Naive B cell (primary cell): ENCODE results near the gene CDYL2. TPM values are rescaled to one million over a fixed set of nuclear protein-coding genes. Genes with fewer than 3 reads are reported as not detected.
"Not testable (repeated sequence)": the region's sequence is repeated elsewhere in the genome, so short reads cannot be mapped to it uniquely, and the experiment has no call there.

Experiments used
- ATAC-seq, 2 donors: fragments of 150-1000 bp; cut with Tn5 transposase; 2 replicates each; pipeline ENCODE4 v1.10.0; 2021; ENCODE audit warnings: low read depth in 2 of 2, mild to moderate bottlenecking in 2 of 2, moderate library complexity in 2 of 2
- DNase-seq: peaks from one replicate; pipeline ENCODE4 v3.0.0; 2022
- H3K27ac Mint-ChIP-seq, 6 donors: one replicate each; pipeline ENCODE4 v1.8.0; 2020 to 2022; ENCODE audit warnings: mild to moderate bottlenecking in 6 of 6, mixed read lengths in 6 of 6, moderate library complexity in 5 of 6, inconsistent platforms in 2 of 6
- H3K27me3 Mint-ChIP-seq, 3 donors: one replicate each; pipeline ENCODE4 v1.8.0; 2021 to 2022; ENCODE audit warnings: mixed read lengths in 3 of 3, mild to moderate bottlenecking in 1 of 3
- H3K36me3 Mint-ChIP-seq, 2 donors: one replicate each; pipeline ENCODE4 v1.8.0; 2020 to 2022; ENCODE audit warnings: mixed read lengths in 2 of 2, inconsistent platforms in 1 of 2, mild to moderate bottlenecking in 1 of 2
- H3K4me1 Mint-ChIP-seq, 3 donors: one replicate each; pipeline ENCODE4 v1.8.0; 2020 to 2022; ENCODE audit warnings: mixed read lengths in 3 of 3, inconsistent platforms in 1 of 3, mild to moderate bottlenecking in 1 of 3, moderate library complexity in 1 of 3
- H3K4me3 Mint-ChIP-seq, 8 donors: one replicate each; pipeline ENCODE4 v1.8.0; 2020 to 2022; ENCODE audit warnings: mild to moderate bottlenecking in 8 of 8, mixed read lengths in 8 of 8, moderate library complexity in 8 of 8, inconsistent platforms in 2 of 8
- H3K9me3 Mint-ChIP-seq, 7 donors: one replicate each; pipeline ENCODE4 v1.8.0; 2020 to 2022; ENCODE audit warnings: mixed read lengths in 7 of 7, mild to moderate bottlenecking in 5 of 7, inconsistent platforms in 2 of 7, moderate library complexity in 1 of 7
- polyA plus RNA-seq, 6 donors: library from polyadenylated mRNA; unstranded; fragments of 300-500 nt; fragmentation: Illumina TruSeq; gene quantifications; one replicate each; pipeline ENCODE4 v1.2.3, GENCODE V29; 2021; ENCODE audit warnings: low read depth in 6 of 6

Gene CDYL2
- polyA plus RNA-seq, 6 donors from 2014 or later, result 0.03 to 0.13 TPM; not detected in 4

- ATAC-seq, result peak; percentile 58 to 70
- peak overlapping the region in 2 of 8 donors; percentile 6 to 49 for H3K4me3 Mint-ChIP-seq
- not testable (repeated sequence) for H3K36me3 Mint-ChIP-seq, DNase-seq, H3K27ac Mint-ChIP-seq, H3K27me3 Mint-ChIP-seq
- H3K4me1 Mint-ChIP-seq, result peaks cover 13 to 26% (median 14%) of the 10 kb centered on the region in 3 donors
- H3K9me3 Mint-ChIP-seq, result peaks cover 0 to 46% (median 7%) of the 10 kb centered on the region in 7 donors
Observed at GRCh38 chr16:80650281-80650680, 154.1 kb downstream of the CDYL2 start.

DNA sequence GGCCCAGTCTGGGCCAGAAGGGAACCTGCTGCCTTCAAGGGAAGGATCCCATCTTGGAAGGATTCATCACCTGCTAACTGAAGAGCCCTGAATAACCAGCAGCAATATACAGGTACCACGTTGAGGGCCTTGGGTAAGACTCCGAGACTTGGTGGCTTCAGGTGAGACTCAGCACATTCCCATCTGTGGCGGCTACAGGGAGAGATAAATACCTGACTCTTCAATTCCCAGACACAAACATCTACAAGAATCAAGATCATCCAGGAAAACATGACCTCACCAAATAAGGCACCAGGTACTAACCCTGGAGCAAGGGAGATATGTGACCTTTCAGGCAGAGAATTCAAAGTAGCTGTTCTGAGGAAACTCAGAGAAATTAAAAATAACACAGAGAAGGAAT, 164.1 kb downstream of the CDYL2 start:
- Mint-ChIP-seq H3K4me1 (peaks cover 0 to 3% (median 0%) of the 10 kb centered on the region in 3 donors), H3K4me3 (no peak overlapping the region), H3K36me3 (peaks cover 0 to 12% of the 10 kb centered on the region in 2 donors), H3K27ac (no peak overlapping the region), H3K27me3 (peaks cover 0 to 6% (median 5%) of the 10 kb centered on the region in 3 donors), H3K9me3 (peaks cover 10 to 36% (median 15%) of the 10 kb centered on the region in 7 donors)
- ATAC-seq (no peak), DNase-seq (no peak)

GRCh38 chr16:80639636-80640035, 164.8 kb downstream of the CDYL2 start:
- no peak for DNase-seq
- H3K4me3 Mint-ChIP-seq, result peak overlapping the region in 1 of 8 donors; percentile 43
- no peak for ATAC-seq
- H3K9me3 Mint-ChIP-seq, result peaks cover 12 to 39% (median 16%) of the 10 kb centered on the region in 7 donors
- peaks cover 0 to 16% of the 10 kb centered on the region in 2 donors for H3K36me3 Mint-ChIP-seq
- H3K27ac Mint-ChIP-seq, result peak overlapping the region in 1 of 6 donors; percentile 16
- peaks cover 0 to 3% (median 0%) of the 10 kb centered on the region in 3 donors for H3K4me1 Mint-ChIP-seq
- peaks cover 0 to 6% (median 5%) of the 10 kb centered on the region in 3 donors for H3K27me3 Mint-ChIP-seq

DNA sequence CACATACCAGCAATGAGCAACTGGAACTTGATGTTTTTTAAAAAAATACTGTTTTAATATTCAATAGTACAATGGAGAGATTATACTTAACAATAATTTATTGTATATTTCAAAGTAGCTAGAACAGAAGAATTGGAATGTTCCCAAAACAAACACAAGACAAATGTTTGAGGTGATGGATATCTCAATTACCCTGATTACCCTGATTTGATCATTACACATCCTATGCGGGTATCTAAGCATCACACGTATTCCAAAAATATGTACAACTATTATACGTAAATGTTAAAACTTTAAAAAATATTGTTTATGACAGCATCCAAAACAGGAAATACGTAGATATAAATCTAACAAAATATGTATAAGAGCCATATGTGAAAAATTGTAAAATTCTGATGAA, 166.8 kb downstream of the CDYL2 start:
- peaks cover 0 to 3% (median 0%) of the 10 kb centered on the region in 3 donors for H3K4me1 Mint-ChIP-seq
- peaks cover 8 to 39% (median 16%) of the 10 kb centered on the region in 7 donors for H3K9me3 Mint-ChIP-seq
- H3K36me3 Mint-ChIP-seq, result peaks cover 0 to 7% of the 10 kb centered on the region in 2 donors
- no peak overlapping the region for H3K27ac Mint-ChIP-seq
- ATAC-seq, result no peak
- no peak overlapping the region for H3K4me3 Mint-ChIP-seq
- DNase-seq, result no peak
- H3K27me3 Mint-ChIP-seq, result peaks cover 0 to 6% (median 0%) of the 10 kb centered on the region in 3 donors

- Mint-ChIP-seq H3K27ac (no peak overlapping the region), H3K4me1 (no peaks in the 10 kb centered on the region), H3K4me3 (no peak overlapping the region), H3K36me3 (peaks cover 0 to 7% of the 10 kb centered on the region in 2 donors), H3K27me3 (no peaks in the 10 kb centered on the region), H3K9me3 (peaks cover 7 to 37% (median 18%) of the 10 kb centered on the region in 7 donors)
- DNase-seq, result no peak
- ATAC-seq, result no peak
Observed at GRCh38 chr16:80631581-80631980, 172.8 kb downstream of the CDYL2 start.

DNA sequence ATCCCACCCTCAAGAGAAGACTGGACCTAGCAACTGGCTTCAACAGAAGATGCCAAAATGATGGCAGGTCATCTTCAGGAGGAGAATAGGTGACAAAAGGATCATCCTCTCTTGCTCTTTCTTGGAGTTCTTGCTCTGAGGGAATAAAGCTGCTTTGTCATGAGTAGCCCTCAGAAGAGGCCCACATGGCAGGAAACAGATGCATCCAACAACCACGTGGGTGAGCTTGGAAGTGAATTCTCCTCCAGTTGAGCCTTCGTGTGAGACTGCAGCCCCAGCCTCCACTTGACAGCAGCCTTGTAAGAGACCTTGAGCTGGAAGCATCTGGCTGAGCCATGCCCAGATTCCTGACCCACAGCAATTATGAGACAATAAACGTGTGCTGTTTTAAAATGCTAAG, 176.1 kb downstream of the CDYL2 start:
- Mint-ChIP-seq H3K4me3 (no peak overlapping the region), H3K9me3 (peaks cover 2 to 27% (median 7%) of the 10 kb centered on the region in 7 donors), H3K27me3 (peaks cover 0 to 5% (median 0%) of the 10 kb centered on the region in 3 donors), H3K4me1 (no peaks in the 10 kb centered on the region), H3K27ac (no peak overlapping the region), H3K36me3 (no peaks in the 10 kb centered on the region)
- DNase-seq (no peak), ATAC-seq (no peak)

GRCh38 chr16:80627108-80627507, 177.3 kb downstream of the CDYL2 start:
- H3K4me1 Mint-ChIP-seq, result no peaks in the 10 kb centered on the region
- ATAC-seq, result no peak
- H3K36me3 Mint-ChIP-seq, result no peaks in the 10 kb centered on the region
- no peak overlapping the region for H3K4me3 Mint-ChIP-seq
- DNase-seq, result no peak
- no peak overlapping the region for H3K27ac Mint-ChIP-seq
- H3K9me3 Mint-ChIP-seq, result peaks cover 2 to 27% (median 11%) of the 10 kb centered on the region in 7 donors
- H3K27me3 Mint-ChIP-seq, result peaks cover 0 to 5% (median 0%) of the 10 kb centered on the region in 3 donors

- DNase-seq (no peak), ATAC-seq (no peak)
- Mint-ChIP-seq H3K4me1 (no peaks in the 10 kb centered on the region), H3K27ac (no peak overlapping the region), H3K36me3 (no peaks in the 10 kb centered on the region), H3K4me3 (no peak overlapping the region), H3K27me3 (peaks cover 0 to 9% (median 0%) of the 10 kb centered on the region in 3 donors), H3K9me3 (peaks cover 2 to 25% (median 9%) of the 10 kb centered on the region in 7 donors)
Observed at GRCh38 chr16:80623376-80623775, 181.0 kb downstream of the CDYL2 start.

DNA sequence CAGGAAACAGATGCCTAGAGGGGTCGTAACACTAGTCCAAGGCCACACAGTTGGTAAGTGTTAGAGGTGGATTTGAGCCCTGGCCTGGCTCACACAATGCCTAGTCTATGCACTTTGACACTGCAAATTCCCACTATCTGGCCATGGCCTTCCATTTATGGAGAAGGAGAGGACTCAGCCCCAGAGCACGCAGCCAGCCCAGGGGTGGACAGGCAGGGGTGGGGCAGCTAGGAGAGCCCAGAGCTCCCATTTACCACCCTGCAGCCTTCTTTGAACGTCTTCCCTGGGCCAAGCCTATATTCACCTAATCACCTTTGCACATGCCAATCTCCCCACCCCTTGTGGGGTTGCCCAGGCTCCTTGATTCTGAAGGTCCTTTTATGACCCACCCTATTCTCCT, 182.4 kb downstream of the CDYL2 start:
- peak overlapping the region in 1 of 8 donors; percentile 41 for H3K4me3 Mint-ChIP-seq
- no peaks in the 10 kb centered on the region for H3K4me1 Mint-ChIP-seq
- ATAC-seq, result no peak
- peaks cover 0 to 9% (median 0%) of the 10 kb centered on the region in 3 donors for H3K27me3 Mint-ChIP-seq
- no peak overlapping the region for H3K27ac Mint-ChIP-seq
- H3K9me3 Mint-ChIP-seq, result peaks cover 0 to 19% (median 7%) of the 10 kb centered on the region in 7 donors
- no peak for DNase-seq
- no peaks in the 10 kb centered on the region for H3K36me3 Mint-ChIP-seq

DNA sequence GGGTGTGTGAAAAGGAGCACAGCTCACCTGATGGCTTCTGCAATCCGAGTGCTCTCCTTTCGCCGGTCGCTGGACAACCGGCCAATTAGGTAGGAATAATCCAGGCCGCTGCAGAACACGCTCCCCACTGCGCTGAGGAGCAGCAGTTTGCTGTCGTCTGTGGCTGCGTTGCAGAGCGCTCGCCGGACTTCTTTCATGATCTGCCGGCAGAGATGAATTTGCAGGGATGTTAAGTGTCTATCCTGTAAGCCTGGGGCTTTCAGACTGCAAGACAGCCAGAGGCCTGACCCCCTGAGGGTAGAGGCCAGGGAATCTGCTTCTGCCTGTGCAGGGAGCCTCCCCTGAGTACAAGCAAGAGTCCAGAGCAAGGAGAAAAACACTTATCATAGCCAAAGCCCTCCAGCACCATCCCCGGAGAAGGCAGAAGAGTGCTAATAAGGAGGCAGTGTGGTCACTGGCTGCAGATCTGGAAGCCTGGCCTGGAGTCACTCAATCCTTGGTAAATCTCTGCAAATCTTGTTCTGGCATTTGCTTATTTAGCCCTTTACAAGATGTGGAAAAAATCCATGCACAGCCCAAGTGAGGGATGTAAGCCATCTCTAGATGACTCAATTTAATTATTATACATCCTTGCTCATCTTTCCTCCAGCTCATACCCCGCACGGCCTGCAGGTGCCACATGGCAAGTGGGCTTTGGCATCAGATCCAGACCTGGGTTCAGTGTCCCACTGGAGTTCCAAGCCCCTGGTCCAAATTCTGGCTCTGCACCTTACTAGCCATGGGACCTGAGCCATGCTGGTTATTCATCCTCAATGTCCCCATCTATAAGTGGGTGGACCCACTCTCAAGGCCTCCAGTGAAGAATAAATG, 183.4 kb downstream of the CDYL2 start:
- peaks cover 0 to 19% (median 5%) of the 10 kb centered on the region in 7 donors for H3K9me3 Mint-ChIP-seq
- H3K4me3 Mint-ChIP-seq, result no peak overlapping the region
- peak overlapping the region in 1 of 6 donors; percentile 32 for H3K27ac Mint-ChIP-seq
- DNase-seq, result no peak
- no peaks in the 10 kb centered on the region for H3K36me3 Mint-ChIP-seq
- H3K27me3 Mint-ChIP-seq, result peaks cover 0 to 9% (median 0%) of the 10 kb centered on the region in 3 donors
- no peaks in the 10 kb centered on the region for H3K4me1 Mint-ChIP-seq
- no peak for ATAC-seq

- H3K4me3 Mint-ChIP-seq, result no peak overlapping the region
- no peaks in the 10 kb centered on the region for H3K36me3 Mint-ChIP-seq
- peaks cover 0 to 14% (median 5%) of the 10 kb centered on the region in 7 donors for H3K9me3 Mint-ChIP-seq
- DNase-seq, result no peak
- no peak overlapping the region for H3K27ac Mint-ChIP-seq
- H3K4me1 Mint-ChIP-seq, result no peaks in the 10 kb centered on the region
- peaks cover 0 to 9% (median 0%) of the 10 kb centered on the region in 3 donors for H3K27me3 Mint-ChIP-seq
- no peak for ATAC-seq
Observed at GRCh38 chr16:80619824-80620223, 184.6 kb downstream of the CDYL2 start.

DNA sequence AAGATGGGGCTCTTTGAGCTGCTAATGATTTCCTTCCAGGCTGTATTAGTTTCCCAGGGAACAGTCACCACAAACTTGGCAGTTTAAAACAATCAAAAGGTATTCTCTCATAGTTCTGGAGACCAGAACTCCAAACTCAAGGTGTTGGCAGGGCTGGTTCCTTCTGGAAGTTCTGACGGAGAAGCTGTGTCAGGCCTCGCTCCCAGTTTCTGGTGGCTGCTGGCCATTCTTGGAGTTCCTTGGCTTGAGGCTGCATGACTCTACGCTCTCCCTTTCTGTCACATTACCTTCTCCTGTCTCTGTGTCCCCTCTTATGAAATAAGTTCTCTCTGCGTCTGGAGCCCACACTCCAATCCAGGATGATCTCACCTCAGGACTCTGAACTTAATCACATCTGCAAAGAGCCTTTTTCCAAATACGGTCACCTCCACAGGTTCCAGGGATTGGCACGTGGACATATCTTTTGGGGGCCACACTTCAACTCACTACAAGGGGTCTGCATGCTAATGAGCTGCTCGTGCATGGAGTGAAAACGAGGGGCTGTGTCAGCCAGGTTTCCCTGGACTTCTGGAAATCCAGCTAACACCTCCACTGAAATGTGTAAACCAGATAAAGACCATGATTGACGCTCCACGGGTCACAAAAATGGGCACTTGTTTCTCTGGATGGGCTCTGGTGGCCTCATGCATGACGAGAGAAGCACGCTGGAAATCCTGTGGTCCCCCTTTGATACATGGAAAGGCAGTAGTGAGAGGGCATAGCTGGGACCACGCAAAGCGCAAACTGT, 185.3 kb downstream of the CDYL2 start:
- no peak overlapping the region for H3K4me3 Mint-ChIP-seq
- H3K36me3 Mint-ChIP-seq, result no peaks in the 10 kb centered on the region
- H3K9me3 Mint-ChIP-seq, result peaks cover 0 to 9% (median 2%) of the 10 kb centered on the region in 7 donors
- DNase-seq (no peak), ATAC-seq (no peak)
- H3K4me1 Mint-ChIP-seq, result no peaks in the 10 kb centered on the region
- H3K27ac Mint-ChIP-seq, result no peak overlapping the region
- H3K27me3 Mint-ChIP-seq, result peaks cover 0 to 4% (median 0%) of the 10 kb centered on the region in 3 donors

GRCh38 chr16:80616362-80616761, 188.0 kb downstream of the CDYL2 start:
- H3K27ac Mint-ChIP-seq, result no peak overlapping the region
- peaks cover 0 to 4% (median 0%) of the 10 kb centered on the region in 3 donors for H3K27me3 Mint-ChIP-seq
- H3K4me3 Mint-ChIP-seq, result no peak overlapping the region
- no peaks in the 10 kb centered on the region for H3K36me3 Mint-ChIP-seq
- DNase-seq (no peak), ATAC-seq (no peak)
- peaks cover 0 to 4% (median 0%) of the 10 kb centered on the region in 7 donors for H3K9me3 Mint-ChIP-seq
- H3K4me1 Mint-ChIP-seq, result no peaks in the 10 kb centered on the region
